Liver (tissue), 9 donors: ENCODE results near the gene CTSW. TPM values are rescaled to one million over a fixed set of nuclear protein-coding genes. Genes with fewer than 3 reads are reported as not detected.

ENCODE experiments used
- DNase-seq: peaks from one replicate; pipeline ENCODE4 v3.0.0-alpha.2; 2017; ENCODE audit warnings: low spot score
- H3K27ac ChIP-seq, 2 donors: one replicate each; pipeline ENCODE4 v1.7.0; 2013; ENCODE audit warnings: inconsistent platforms in 2 of 2, low read length in 2 of 2, control low read depth in 1 of 2, low read depth in 1 of 2, mild to moderate bottlenecking in 1 of 2
- H3K27me3 ChIP-seq, 4 donors: one replicate each; pipeline versions ENCODE4 v1.6.1 to v1.7.0; 2013; ENCODE audit warnings: low read length in 3 of 4, inconsistent platforms in 1 of 4, mild to moderate bottlenecking in 1 of 4, moderate library complexity in 1 of 4; ENCODE audit not compliant: control insufficient read depth in 4 of 4, insufficient read depth in 4 of 4
- H3K36me3 ChIP-seq, 4 donors: one replicate each; pipeline versions ENCODE4 v1.6.1 to v1.7.0; 2013; ENCODE audit warnings: low read length in 3 of 4, mild to moderate bottlenecking in 3 of 4, low read depth in 1 of 4, moderate library complexity in 1 of 4; ENCODE audit not compliant: control insufficient read depth in 4 of 4, insufficient read depth in 3 of 4
- H3K4me1 ChIP-seq, 4 donors: one replicate each; pipeline versions ENCODE4 v1.6.1 to v1.7.0; 2013; ENCODE audit warnings: low read length in 3 of 4, mild to moderate bottlenecking in 3 of 4, moderate library complexity in 1 of 4; ENCODE audit not compliant: control insufficient read depth in 4 of 4, insufficient read depth in 4 of 4
- H3K4me3 ChIP-seq, 3 donors: one replicate each; pipeline versions ENCODE4 v1.6.1 to v1.7.0; 2013; ENCODE audit warnings: low read length in 3 of 3, control low read depth in 1 of 3, low read depth in 1 of 3, mild to moderate bottlenecking in 1 of 3
- H3K9ac ChIP-seq, 2 donors: one replicate each; pipeline ENCODE4 v1.7.0; 2013; ENCODE audit warnings: low read length in 2 of 2, mild to moderate bottlenecking in 2 of 2, moderate library complexity in 2 of 2, control low read depth in 1 of 2, low read depth in 1 of 2
- H3K9me3 ChIP-seq, 4 donors: one replicate each; pipeline versions ENCODE4 v1.6.1 to v1.7.0; 2013; ENCODE audit warnings: low read length in 3 of 4; ENCODE audit not compliant: control insufficient read depth in 4 of 4
- ATF3 ChIP-seq: IDR thresholded peaks from 2 replicates; pipeline ENCODE4 v1.6.1; 2016; ENCODE audit warnings: antibody characterized with exemption
- EGR1 ChIP-seq, 2 donors: IDR thresholded peaks; 2 replicates each; pipeline ENCODE4 v1.6.1; 2016 to 2018; ENCODE audit warnings: antibody characterized with exemption in 2 of 2, low read depth in 2 of 2
- FOXA1 ChIP-seq: IDR thresholded peaks from 2 replicates; pipeline ENCODE4 v1.6.1; 2016; ENCODE audit warnings: antibody characterized with exemption
- FOXA2 ChIP-seq: IDR thresholded peaks from 2 replicates; pipeline ENCODE4 v1.6.1; 2016; ENCODE audit warnings: antibody characterized with exemption
- HNF4G ChIP-seq: IDR thresholded peaks from 2 replicates; pipeline ENCODE4 v1.6.1; 2016; ENCODE audit warnings: antibody characterized with exemption
- JUND ChIP-seq, 2 donors: IDR thresholded peaks; 2 replicates each; pipeline ENCODE4 v1.6.1; 2016; ENCODE audit warnings: antibody characterized with exemption in 2 of 2
- RAD21 ChIP-seq, 2 donors: IDR thresholded peaks; 2 replicates each; pipeline ENCODE4 v1.6.1; 2016; ENCODE audit warnings: antibody characterized with exemption in 2 of 2, mild to moderate bottlenecking in 2 of 2
- REST ChIP-seq: IDR thresholded peaks from 2 replicates; pipeline ENCODE4 v1.6.1; 2016; ENCODE audit warnings: antibody characterized with exemption, mild to moderate bottlenecking
- RXRA ChIP-seq, 2 donors: IDR thresholded peaks; 2 replicates each; pipeline ENCODE4 v1.6.1; 2017 to 2018; ENCODE audit warnings: antibody characterized with exemption in 2 of 2, mild to moderate bottlenecking in 1 of 2
- SP1 ChIP-seq: IDR thresholded peaks from 2 replicates; pipeline ENCODE4 v1.6.1; 2018; ENCODE audit warnings: antibody characterized with exemption, mild to moderate bottlenecking
- YY1 ChIP-seq: IDR thresholded peaks from 2 replicates; pipeline ENCODE4 v1.6.1; 2016; ENCODE audit warnings: antibody characterized with exemption, mild to moderate bottlenecking
- ZBTB33 ChIP-seq: IDR thresholded peaks from 2 replicates; pipeline ENCODE4 v1.6.1; 2016; ENCODE audit warnings: antibody characterized with exemption
- WGBS: extraction: QIAGEN DNeasy Blood & Tissue Kit; methylation state at CpG from one replicate; pipeline ENCODE4 v1.1.7; 2013; 5-methylcytosine and 5-hydroxymethylcytosine counted together
- polyA plus RNA-seq, 2 donors: library from polyadenylated mRNA; stranded (reverse) in 1 of 2; unstranded in 1 of 2; fragments of 200-250 nt in 1 of 2; fragments of >200 nt in 1 of 2; fragmentation: Nextera tagmentation in 1 of 2; extraction: Ambion mirVana in 1 of 2; gene quantifications; one replicate each; pipeline versions ENCODE4 v1.2.1 to v1.2.3, GENCODE V29; 2013 to 2015
- total RNA-seq, 2 donors: library from RNA; depleted of rRNA; stranded (reverse); fragments of >200 nt; gene quantifications; one replicate each; pipeline ENCODE4 v1.2.3, GENCODE V29; 2014
- TF ChIP-seq, protein P1 (sequence below): fragments of 150-350 bp; IDR thresholded peaks from 2 replicates; pipeline ENCODE4 v1.5.1; 2017; ENCODE audit warnings: improper control_type of control experiment, low read depth, low read length; ENCODE audit not compliant: missing input control
- donor health status: healthy.
- donor health status: healthy.
- donor health status: healthy.
- donor health status: healthy.
- donor health status: healthy.

CTSW gene
- total and polyA plus RNA-seq, 4 donors, result 1.3 to 2.9 (median 2.1) TPM

DNA sequence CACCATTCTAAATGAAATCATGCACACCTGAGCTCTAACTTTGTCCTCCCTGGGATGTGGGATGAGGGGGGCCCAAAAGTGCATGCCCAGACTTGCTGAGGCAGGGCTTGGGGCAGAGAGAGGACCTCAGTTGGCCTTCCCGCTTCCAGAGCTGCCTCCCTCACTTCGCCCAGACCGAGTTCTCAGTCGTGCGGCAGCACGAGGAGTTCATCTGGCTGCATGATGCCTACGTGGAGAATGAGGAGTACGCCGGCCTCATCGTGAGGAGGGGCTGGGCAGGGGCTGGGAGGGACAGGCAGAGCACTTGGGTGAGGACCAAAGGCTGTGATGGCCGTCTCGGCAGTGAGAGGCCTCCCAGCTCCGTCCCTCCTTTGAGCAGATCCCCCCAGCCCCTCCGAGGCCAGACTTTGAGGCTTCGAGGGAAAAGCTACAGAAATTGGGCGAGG is 29.8 kb upstream of the CTSW start:
- TF ChIP-seq EGR1 (IDR thresholded peaks at IDR 0.05; ENCODE audit: low read depth in 2 of 2), result no peak
- Histone ChIP-seq H3K4me1 (no peaks in the 10 kb centered on the region), H3K4me3 (no peak overlapping the region), H3K9ac (no peak overlapping the region), H3K9me3 (peaks cover 0 to 7% (median 2%) of the 10 kb centered on the region in 4 donors), H3K27me3 (no peaks in the 10 kb centered on the region), H3K36me3 (peaks cover 9 to 25% (median 13%) of the 10 kb centered on the region in 4 donors), H3K27ac (no peak overlapping the region)
- WGBS, result 56% methylated on average over 16 of the region's 16 CpGs
- no peak for DNase-seq

- no peak overlapping the region for H3K9ac ChIP-seq
- DNase-seq, result no peak
- WGBS, result 81% methylated on average over 20 of the region's 20 CpGs
- H3K4me1 ChIP-seq, result peaks cover 0 to 4% (median under 1%) of the 10 kb centered on the region in 4 donors
- H3K9me3 ChIP-seq, result peaks cover 0 to 7% (median 2%) of the 10 kb centered on the region in 4 donors
- H3K4me3 ChIP-seq, result no peak overlapping the region
- no peaks in the 10 kb centered on the region for H3K27me3 ChIP-seq
- TF ChIP-seq, protein P1, sequence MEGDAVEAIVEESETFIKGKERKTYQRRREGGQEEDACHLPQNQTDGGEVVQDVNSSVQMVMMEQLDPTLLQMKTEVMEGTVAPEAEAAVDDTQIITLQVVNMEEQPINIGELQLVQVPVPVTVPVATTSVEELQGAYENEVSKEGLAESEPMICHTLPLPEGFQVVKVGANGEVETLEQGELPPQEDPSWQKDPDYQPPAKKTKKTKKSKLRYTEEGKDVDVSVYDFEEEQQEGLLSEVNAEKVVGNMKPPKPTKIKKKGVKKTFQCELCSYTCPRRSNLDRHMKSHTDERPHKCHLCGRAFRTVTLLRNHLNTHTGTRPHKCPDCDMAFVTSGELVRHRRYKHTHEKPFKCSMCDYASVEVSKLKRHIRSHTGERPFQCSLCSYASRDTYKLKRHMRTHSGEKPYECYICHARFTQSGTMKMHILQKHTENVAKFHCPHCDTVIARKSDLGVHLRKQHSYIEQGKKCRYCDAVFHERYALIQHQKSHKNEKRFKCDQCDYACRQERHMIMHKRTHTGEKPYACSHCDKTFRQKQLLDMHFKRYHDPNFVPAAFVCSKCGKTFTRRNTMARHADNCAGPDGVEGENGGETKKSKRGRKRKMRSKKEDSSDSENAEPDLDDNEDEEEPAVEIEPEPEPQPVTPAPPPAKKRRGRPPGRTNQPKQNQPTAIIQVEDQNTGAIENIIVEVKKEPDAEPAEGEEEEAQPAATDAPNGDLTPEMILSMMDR, result no peak
- TF ChIP-seq SP1, result no peak
- no peak for TF ChIP-seq FOXA2
- no peak for TF ChIP-seq JUND (IDR thresholded peaks at IDR 0.05)
- TF ChIP-seq HNF4G, result no peak
- H3K36me3 ChIP-seq, result peaks cover 13 to 31% (median 16%) of the 10 kb centered on the region in 4 donors
- H3K27ac ChIP-seq, result no peak overlapping the region
These were observed 29.2 kb upstream of the CTSW start for GRCh38 chr11:65850217-65851082.

DNA sequence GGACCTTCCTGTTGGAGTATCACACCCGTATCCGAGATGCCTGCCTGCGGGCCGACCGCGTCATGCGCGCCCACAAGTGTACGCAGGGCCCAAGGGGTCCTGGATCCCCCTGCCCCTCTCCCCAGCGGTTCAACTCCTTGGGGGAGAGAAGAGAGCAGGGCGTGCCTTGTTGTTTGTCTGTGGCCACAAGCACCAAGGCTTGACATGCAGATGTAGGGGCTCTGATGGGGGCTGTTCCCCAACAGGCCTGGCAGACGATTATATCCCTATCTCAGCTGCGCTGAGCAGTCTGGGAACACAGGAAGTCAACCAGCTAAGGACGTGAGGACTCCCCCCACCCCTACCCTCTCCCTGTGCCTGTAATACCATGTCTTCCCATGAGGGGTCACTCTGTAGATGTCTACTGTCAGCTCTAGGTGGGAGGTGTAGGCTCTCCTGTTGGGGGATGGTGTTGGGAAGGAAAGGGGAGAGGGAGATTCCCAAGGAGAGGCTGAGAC is 28.5 kb upstream of the CTSW start:
- Histone ChIP-seq H3K36me3 (peaks cover 13 to 38% (median 20%) of the 10 kb centered on the region in 4 donors), H3K27ac (no peak overlapping the region), H3K9ac (no peak overlapping the region), H3K27me3 (no peaks in the 10 kb centered on the region), H3K9me3 (peaks cover 0 to 7% (median 2%) of the 10 kb centered on the region in 4 donors), H3K4me3 (no peak overlapping the region), H3K4me1 (peaks cover 0 to 11% (median 4%) of the 10 kb centered on the region in 4 donors)
- WGBS, result 93% methylated on average over 14 of the region's 14 CpGs
- DNase-seq, result no peak
- TF ChIP-seq RXRA (IDR thresholded peaks at IDR 0.05) (no peak), SP1 (no peak), REST (no peak), EGR1 (IDR thresholded peaks at IDR 0.05; ENCODE audit: low read depth in 2 of 2) (no peak), JUND (IDR thresholded peaks at IDR 0.05) (no peak), FOXA1 (no peak), YY1 (no peak), ZBTB33 (no peak), RAD21 (IDR thresholded peaks at IDR 0.05) (no peak), ATF3 (no peak)
- TF ChIP-seq, protein P1, result no peak
